ENCODE data around the gene SP2. TPM values are rescaled to one million over a fixed set of nuclear protein-coding genes. Genes with fewer than 3 reads are reported as not detected.
A peak's percentile ranks its signal among the peaks of the same experiment; 100 is the strongest.

Gene SP2
- total RNA-seq, 1 donor from 2014 or later: 5.4 TPM

DNA sequence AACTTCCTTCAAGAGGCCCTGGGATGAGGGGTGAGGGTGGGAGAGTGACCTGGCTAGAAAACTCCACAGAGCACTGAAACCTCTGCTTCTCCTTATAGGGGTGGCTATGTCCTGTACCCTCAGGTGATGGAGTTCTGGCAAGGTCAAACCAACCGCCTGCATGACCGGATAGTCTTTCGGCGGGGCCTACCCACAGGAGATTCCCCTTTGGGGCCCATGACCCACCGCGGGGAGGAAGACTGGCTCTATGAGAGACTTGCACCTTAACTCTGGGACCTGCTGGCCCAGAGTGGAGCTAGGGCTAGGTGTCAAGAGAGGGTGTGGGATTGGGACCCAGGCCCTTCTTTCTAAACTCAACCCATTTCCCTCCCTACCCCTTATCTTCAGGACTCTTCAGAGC, 50.5 kb downstream of the SP2 start:
- ATAC-seq: no peak

DNA sequence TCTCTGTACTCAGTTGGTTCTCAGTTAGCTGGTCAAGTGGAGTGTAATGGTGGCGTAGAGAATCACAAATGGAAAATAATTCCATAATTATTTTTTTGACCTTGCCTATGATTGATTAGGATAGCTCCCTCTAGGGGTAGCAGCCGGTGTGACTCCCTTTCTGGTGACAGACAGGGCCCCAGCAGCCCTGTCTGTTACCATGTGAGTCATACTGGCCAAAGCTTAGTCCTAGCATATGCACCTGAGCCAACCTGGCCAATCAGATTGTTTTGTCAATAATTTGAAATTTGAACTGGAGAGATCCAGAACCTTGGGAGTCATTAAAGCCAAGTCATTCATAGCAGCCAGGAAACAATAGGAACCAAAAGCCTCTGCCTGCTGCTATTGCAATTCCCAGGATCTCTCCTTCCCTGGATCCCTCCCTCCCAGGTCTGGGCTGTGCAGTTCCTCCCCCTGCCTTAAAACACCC, 50.9 kb downstream of the SP2 start:
- ATAC-seq (peak; percentile 61), DNase-seq (ENCODE audit: low spot score) (peak; percentile 85)

More for the DNA sequence above, 50.5 kb downstream of the SP2 start:
- DNase-seq (ENCODE audit: low spot score): no peak

DNA sequence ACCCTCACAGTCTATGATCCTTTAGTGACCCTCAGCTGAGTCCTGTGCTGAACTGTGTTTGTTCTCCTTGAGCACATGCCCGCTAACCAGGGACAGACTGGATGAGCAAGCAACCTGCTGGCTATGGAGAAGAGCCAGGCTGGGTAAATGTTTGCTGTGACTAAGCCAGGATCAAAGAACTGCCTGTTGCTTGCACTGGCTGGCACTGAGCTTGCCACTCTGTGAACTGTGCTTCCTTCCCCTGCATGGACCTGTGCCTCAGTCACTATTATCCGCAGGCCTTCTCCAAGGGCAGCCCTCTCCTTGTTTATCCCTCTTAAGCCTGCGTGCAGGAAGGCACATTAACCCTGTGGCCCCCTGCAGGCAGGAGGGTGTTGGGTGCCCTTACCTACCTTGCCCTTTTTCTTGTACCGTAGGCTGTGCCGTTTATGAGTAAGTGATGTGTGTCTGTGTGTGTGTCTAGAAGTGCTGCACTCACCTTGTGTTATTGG, 52.7 kb downstream of the SP2 start:
- ATAC-seq (peak; percentile 67), DNase-seq (ENCODE audit: low spot score) (peak; percentile 93)

- DNase-seq (ENCODE audit: low spot score): peak; percentile 97
- ATAC-seq: peak; percentile 77
Measured at GRCh38 chr17:47949197-47949759, 53.2 kb downstream of the SP2 start.

- no peak for ATAC-seq
- DNase-seq (ENCODE audit: low spot score): peak; percentile 74
Measured at GRCh38 chr17:47949946-47950345, 53.9 kb downstream of the SP2 start.

- no peak for DNase-seq (ENCODE audit: low spot score)
- ATAC-seq: no peak
Measured at GRCh38 chr17:47950448-47950847, 54.4 kb downstream of the SP2 start.

- peak; percentile 10 for ATAC-seq
- peak; percentile 80 for DNase-seq (ENCODE audit: low spot score)
Measured at GRCh38 chr17:47952171-47953021, 56.4 kb downstream of the SP2 start.

DNA sequence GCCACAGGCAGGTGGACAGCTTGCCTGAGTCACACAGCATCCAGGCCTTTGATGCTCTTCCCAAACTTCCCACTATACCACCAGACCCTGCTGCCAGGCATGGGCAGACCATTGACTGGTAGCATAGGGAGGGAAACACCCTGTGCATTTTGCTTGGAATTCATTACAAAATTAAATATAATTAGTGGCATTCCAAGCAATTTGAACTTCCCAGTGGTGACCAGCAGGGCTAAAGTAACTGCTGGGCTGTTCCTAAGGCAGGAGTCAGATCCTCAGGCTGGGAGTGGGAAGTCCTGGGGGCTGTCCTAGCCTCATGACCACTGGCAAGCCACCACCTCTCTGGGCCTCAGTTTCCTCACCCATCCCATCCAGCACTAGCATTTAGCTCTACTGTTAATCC, 57.9 kb downstream of the SP2 start:
- ATAC-seq (no peak), DNase-seq (ENCODE audit: low spot score) (no peak)

DNA sequence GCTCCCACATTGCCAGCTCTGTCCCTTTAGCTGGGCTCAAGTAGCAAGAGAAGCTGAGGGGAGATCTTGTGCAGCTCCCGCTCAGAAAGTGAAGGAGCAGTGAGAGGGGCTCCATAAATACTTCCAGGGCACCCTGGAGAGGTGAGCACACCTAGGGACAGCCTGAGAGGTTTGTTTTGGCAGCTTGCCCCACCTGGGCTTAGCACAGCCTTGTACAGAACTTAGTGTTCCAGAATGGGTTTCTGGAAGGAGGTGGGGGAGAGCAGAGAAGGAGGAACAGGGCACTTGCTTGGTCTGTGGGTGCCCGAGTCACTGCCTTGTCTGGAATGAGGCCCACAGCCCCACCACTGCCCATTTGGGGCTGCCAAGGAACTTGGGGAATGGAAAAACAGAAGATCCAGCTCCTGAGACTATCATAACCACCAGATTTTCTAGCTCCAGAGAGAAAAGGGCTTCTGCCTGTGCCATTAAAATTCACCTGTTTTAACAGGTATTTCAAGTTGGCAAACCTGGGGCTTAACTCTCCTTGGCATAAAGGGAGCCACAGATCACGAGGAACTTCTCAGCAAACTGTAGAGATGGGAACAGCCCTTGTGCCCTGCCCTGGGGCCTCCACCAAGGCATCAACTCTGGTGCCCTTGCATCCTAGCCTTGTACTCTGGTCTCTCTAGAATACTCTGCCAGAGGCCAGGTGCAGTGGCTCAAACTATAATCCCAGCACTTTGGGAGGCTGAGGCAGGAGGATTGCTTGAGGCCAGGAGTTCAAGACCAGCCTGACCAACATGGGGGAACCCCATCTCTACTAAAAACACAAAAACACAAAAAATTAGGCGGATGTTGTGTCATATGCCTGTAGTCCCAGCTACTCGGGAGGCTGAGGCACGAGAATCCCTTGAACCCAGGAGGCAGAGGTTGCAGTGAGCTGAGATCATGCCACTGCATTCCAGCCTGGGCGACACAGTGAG, 59.7 kb downstream of the SP2 start:
- peak; percentile 55 for ATAC-seq
- peak; percentile 71 for DNase-seq (ENCODE audit: low spot score)

- ATAC-seq: peak; percentile 30
- no peak for DNase-seq (ENCODE audit: low spot score)
Measured at GRCh38 chr17:47956791-47957590, 61.0 kb downstream of the SP2 start.

GRCh38 chr17:47957591-47958490, 61.8 kb downstream of the SP2 start, which contains the start of gene PRR15L:
Gene PRR15L, minus strand, starts transcription at chr17:47957883. Its CDS starts 4,649 bp downstream, at chr17:47953234.
- DNase-seq (ENCODE audit: low spot score) (no peak), ATAC-seq (peak; percentile 46)

GRCh38 chr17:47959825-47960655, 64.0 kb downstream of the SP2 start:
- no peak for DNase-seq (ENCODE audit: low spot score)
- ATAC-seq: no peak

DNA sequence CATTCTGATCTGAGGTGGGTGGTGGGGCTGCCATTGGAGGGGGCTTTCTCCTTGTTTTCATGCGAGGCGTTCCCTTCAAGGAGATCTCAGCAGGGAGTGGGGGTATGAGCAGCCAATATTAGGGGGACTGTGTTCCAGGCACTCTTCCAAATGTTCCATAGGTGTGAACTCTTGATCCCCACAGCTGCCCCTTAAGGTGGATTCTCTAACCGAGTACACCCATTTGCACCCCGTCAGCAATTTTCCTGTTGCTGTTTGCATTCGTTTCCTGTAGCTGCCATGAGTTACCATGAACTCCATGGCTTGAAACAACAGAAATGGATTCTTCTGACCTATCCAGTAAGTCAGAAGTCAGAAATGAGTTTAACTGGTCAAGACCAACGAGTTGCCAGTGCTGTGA, 65.4 kb downstream of the SP2 start:
- ATAC-seq: no peak

GRCh38 chr17:47962901-47963300, 66.9 kb downstream of the SP2 start:
- DNase-seq (ENCODE audit: low spot score) (no peak), ATAC-seq (no peak)

More for the DNA sequence above, 65.4 kb downstream of the SP2 start:
- no peak for DNase-seq (ENCODE audit: low spot score)

- no peak for DNase-seq (ENCODE audit: low spot score)
- no peak for ATAC-seq
Measured at GRCh38 chr17:47964856-47965255, 68.8 kb downstream of the SP2 start.

GRCh38 chr17:47966079-47966519, 70.1 kb downstream of the SP2 start:
- peak; percentile 77 for DNase-seq (ENCODE audit: low spot score)
- ATAC-seq: peak; percentile 61

DNA sequence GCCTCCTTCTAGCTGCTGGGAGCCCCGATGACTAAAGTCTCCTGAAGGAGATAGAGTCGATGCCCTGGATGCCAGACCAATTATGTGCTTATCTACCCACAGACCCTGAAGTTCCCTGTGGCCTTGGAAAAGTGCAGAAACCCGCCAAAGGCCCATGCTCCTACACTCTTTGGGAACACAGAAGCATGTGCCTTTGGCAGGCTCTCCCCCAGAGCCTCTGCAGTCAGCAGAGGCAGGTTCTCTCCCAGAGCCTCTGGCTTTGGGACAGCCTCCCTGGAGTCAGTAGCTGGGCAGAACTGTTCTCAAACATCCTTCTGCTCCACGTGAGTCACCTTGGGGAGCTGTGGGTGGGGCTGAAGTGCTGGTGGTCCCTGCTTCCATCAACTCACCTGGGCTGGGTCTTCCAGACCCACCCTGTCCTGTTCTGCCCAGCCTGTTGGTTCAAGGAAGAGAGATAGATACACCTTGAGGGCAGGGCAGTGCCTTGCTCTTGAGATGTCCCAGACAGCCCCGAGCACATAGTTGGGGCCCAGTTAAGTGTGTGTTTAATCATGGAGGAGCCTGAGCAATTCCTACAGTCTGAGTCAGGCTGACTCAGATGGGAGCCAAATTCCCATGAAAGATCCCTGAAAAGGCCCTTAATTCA, 71.7 kb downstream of the SP2 start:
- no peak for ATAC-seq

More for the DNA sequence above, 71.7 kb downstream of the SP2 start:
- DNase-seq (ENCODE audit: low spot score): no peak
